ENCODE data around the gene TNPO3. TPM values are rescaled to one million over a fixed set of nuclear protein-coding genes. Genes with fewer than 3 reads are reported as not detected.

The TNPO3 gene
- total RNA-seq, 1 experiment from 2014 or later, result 59.2 TPM

DNA sequence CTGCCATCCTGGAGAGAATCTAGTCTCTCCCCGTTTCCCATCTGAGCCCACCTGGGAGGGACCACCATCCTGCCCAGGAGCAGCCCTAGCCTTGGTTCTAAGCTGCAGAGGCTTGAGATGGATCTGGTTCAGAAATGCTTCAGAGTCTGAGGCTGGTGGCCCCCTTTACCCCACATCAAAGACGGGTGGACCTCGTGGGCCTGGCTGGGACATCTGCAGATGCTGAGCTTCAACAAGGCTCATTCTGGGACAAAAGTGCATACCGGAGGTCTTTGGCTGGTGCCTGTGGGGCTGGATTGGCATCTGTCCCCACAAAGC, 122.1 kb downstream of the TNPO3 start:
- POLR2A ChIA-PET (ENCODE audit: unreplicated experiment), result interaction anchor here (0.7 kb wide), 1 partner anchor 11 kb away, joined by 4 read pairs; no protein-coding TSS in a partner anchor
- DNase-seq, result no peak
- Histone ChIP-seq H2AFZ (no peak overlapping the region), H3K27ac (no peak overlapping the region), H3K4me3 (no peak overlapping the region), H3K4me2 (no peak overlapping the region), H3K9me3 (ENCODE audit: insufficient read depth, low read depth) (no peaks in the 10 kb centered on the region), H3K9me2 (ENCODE audit: insufficient read depth) (no peaks in the 10 kb centered on the region), H3F3A (ENCODE audit: insufficient read depth, low read depth) (no peaks in the 10 kb centered on the region), H3K79me2 (ENCODE audit: low read depth) (no peaks in the 10 kb centered on the region), H3K27me3 (ENCODE audit: insufficient read depth, low read depth) (peaks cover 7% of the 10 kb centered on the region; the same call in 1 of the 2 replicates), H4K20me1 (ENCODE audit: insufficient read depth) (no peaks in the 10 kb centered on the region), H3K36me3 (ENCODE audit: low read depth) (no peaks in the 10 kb centered on the region), H3K4me1 (replicated peaks; ENCODE audit: insufficient read depth) (no peaks in the 10 kb centered on the region)
- TF ChIP-seq, protein P1, sequence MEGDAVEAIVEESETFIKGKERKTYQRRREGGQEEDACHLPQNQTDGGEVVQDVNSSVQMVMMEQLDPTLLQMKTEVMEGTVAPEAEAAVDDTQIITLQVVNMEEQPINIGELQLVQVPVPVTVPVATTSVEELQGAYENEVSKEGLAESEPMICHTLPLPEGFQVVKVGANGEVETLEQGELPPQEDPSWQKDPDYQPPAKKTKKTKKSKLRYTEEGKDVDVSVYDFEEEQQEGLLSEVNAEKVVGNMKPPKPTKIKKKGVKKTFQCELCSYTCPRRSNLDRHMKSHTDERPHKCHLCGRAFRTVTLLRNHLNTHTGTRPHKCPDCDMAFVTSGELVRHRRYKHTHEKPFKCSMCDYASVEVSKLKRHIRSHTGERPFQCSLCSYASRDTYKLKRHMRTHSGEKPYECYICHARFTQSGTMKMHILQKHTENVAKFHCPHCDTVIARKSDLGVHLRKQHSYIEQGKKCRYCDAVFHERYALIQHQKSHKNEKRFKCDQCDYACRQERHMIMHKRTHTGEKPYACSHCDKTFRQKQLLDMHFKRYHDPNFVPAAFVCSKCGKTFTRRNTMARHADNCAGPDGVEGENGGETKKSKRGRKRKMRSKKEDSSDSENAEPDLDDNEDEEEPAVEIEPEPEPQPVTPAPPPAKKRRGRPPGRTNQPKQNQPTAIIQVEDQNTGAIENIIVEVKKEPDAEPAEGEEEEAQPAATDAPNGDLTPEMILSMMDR (conservative IDR thresholded peaks at IDR 0.05), result no peak
- TF ChIP-seq EZH2 (IDR thresholded peaks at IDR 0.05; ENCODE audit: low read depth), result no peak
- intact Hi-C loops (cut with micrococcal nuclease; ENCODE audit: unreplicated experiment), result no loop called here
- CTCF ChIA-PET, result no interaction called here
- no TSS peak for BruUV-seq (replicated peaks)

DNA sequence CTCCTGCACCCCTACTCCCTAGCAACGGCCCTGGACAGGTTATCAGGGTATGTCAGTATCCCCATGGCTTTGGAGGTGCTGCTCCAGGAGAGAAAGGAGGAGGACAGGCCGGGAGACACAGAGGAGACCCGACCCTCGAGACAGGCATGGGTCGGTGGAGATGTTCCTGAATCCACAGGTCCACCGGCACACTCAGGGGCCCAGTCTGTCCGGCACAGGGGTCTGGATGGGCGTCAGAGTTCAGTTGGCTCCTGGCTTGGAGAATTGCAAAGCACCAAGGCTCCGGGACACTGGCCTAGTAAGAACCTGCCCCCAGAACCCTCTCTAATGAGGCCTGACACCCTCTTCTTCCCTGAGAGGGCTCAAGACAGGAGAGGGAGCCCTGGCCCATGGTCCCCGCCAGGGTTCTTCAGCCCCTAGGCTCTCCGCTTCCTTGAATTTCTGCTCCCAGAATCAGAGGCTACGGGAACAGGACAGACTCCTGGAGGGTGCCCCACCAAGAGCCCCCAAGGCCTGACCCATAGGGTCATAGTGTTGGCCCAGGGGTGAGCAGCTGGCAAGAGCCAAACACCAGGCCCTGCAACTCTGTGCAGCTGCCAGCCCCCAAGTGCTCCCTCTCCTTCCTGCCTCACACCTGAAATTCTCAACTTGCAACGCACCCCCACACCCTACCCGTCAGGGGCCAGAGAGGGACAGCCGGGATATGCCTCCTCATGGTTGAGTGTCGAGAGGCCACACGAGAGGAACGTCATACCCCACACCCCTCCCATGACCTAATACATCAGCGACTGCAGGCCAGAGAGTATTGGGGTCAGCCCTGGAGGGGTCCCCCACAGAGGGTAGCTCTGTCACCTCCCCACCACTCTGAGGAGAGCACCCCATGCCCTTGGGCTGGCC, 122.7 kb downstream of the TNPO3 start:
- no peaks in the 10 kb centered on the region for H3K36me3 ChIP-seq (ENCODE audit: low read depth)
- H3K4me1 ChIP-seq (replicated peaks; ENCODE audit: insufficient read depth), result no peaks in the 10 kb centered on the region
- H3K27ac ChIP-seq, result no peak overlapping the region
- intact Hi-C loops (cut with micrococcal nuclease; ENCODE audit: unreplicated experiment), result no loop called here
- H3K9me2 ChIP-seq (ENCODE audit: insufficient read depth), result no peaks in the 10 kb centered on the region
- no peak for DNase-seq
- H2AFZ ChIP-seq, result no peak overlapping the region
- ChIA-PET POLR2A (ENCODE audit: unreplicated experiment) (no interaction called here), CTCF (no interaction called here)
- no peak for TF ChIP-seq EZH2 (IDR thresholded peaks at IDR 0.05; ENCODE audit: low read depth)
- TF ChIP-seq, protein P1 (conservative IDR thresholded peaks at IDR 0.05), result no peak
- H3K4me2 ChIP-seq, result no peak overlapping the region
- H4K20me1 ChIP-seq (ENCODE audit: insufficient read depth), result no peaks in the 10 kb centered on the region
- H3K9me3 ChIP-seq (ENCODE audit: insufficient read depth, low read depth), result no peaks in the 10 kb centered on the region
- BruUV-seq (replicated peaks), result no TSS peak
- peaks cover 6% of the 10 kb centered on the region; the same call in 1 of the 2 replicates for H3K27me3 ChIP-seq (ENCODE audit: insufficient read depth, low read depth)
- no peak overlapping the region for H3K4me3 ChIP-seq
- H3F3A ChIP-seq (ENCODE audit: insufficient read depth, low read depth), result no peaks in the 10 kb centered on the region
- H3K79me2 ChIP-seq (ENCODE audit: low read depth), result no peaks in the 10 kb centered on the region

- ChIA-PET POLR2A (ENCODE audit: unreplicated experiment) (no interaction called here), CTCF (no interaction called here)
- no peak for TF ChIP-seq EZH2 (IDR thresholded peaks at IDR 0.05; ENCODE audit: low read depth)
- TF ChIP-seq, protein P1 (conservative IDR thresholded peaks at IDR 0.05), result no peak
- BruUV-seq (replicated peaks), result no TSS peak
- DNase-seq, result no peak
- H3K4me2 ChIP-seq, result no peak overlapping the region
- no peaks in the 10 kb centered on the region for H3F3A ChIP-seq (ENCODE audit: insufficient read depth, low read depth)
- no peaks in the 10 kb centered on the region for H3K9me3 ChIP-seq (ENCODE audit: insufficient read depth, low read depth)
- no peaks in the 10 kb centered on the region for H4K20me1 ChIP-seq (ENCODE audit: insufficient read depth)
- no peaks in the 10 kb centered on the region for H3K36me3 ChIP-seq (ENCODE audit: low read depth)
- intact Hi-C loops (cut with micrococcal nuclease; ENCODE audit: unreplicated experiment), result no loop called here
- no peak overlapping the region for H3K4me3 ChIP-seq
- no peaks in the 10 kb centered on the region for H3K27me3 ChIP-seq (ENCODE audit: insufficient read depth, low read depth)
- no peaks in the 10 kb centered on the region for H3K4me1 ChIP-seq (replicated peaks; ENCODE audit: insufficient read depth)
- no peaks in the 10 kb centered on the region for H3K9me2 ChIP-seq (ENCODE audit: insufficient read depth)
- no peak overlapping the region for H2AFZ ChIP-seq
- H3K79me2 ChIP-seq (ENCODE audit: low read depth), result no peaks in the 10 kb centered on the region
- no peak overlapping the region for H3K27ac ChIP-seq
Observed at GRCh38 chr7:128931190-128931798, 123.6 kb downstream of the TNPO3 start.
